ENCODE data around the gene MTA1.

The MTA1 gene

DNA sequence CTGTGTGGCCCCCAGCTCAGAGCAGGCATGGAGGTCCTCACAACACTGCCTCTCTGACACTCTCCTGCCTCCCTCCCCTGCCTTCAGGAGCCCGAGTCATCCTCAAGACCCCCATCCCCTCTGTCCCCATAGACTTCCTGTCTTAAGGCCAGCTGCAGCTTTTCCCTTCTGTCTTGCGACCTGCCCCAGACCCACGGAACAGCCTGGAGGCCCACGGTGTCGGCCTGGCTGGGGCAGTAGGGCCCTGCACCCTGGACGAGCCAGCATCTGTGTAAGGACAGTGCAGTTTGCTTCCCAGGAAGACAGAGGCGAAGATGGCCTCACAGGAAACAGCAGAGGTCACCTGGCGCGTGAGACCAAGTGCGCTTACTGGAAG, 81.1 kb downstream of the MTA1 start:
- no peak for DNase-seq

DNA sequence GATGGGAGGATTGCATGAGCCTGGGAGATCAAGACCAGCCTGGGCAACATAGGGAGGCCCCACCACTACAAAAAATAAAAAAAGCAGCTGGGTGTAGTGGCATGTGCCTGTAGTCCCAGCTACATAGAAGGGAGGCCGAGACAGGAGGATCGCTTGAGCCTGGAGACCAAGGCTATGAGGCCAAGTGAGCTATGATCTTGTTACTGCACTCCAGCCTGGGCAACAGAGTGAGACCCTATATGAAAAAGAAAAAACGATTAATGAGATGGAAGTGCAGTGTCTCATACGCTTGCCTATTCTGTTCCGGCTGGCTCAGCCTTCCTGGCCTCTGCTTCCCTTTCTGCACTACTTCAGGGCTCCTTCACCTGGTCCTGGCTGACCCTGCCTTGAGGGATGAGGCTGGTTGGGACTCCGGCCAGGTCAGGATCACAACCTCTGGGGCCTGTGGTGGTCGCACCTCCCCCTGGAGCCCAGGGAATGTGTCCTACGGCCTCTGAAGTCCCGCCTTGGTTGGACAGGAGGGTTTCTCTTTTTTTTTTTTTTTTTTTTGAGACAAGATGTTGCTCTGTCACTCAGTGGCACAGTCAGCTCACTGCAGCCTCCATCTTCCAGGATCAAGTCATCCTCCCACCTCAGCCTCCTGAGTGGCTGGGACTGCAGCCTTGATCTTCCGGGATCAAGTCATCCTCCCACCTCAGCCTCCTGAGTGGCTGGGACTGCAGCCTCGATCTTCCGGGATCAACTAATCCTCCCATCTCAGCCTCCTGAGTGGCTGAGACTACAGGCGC, 82.1 kb downstream of the MTA1 start:
- no peak for DNase-seq

DNA sequence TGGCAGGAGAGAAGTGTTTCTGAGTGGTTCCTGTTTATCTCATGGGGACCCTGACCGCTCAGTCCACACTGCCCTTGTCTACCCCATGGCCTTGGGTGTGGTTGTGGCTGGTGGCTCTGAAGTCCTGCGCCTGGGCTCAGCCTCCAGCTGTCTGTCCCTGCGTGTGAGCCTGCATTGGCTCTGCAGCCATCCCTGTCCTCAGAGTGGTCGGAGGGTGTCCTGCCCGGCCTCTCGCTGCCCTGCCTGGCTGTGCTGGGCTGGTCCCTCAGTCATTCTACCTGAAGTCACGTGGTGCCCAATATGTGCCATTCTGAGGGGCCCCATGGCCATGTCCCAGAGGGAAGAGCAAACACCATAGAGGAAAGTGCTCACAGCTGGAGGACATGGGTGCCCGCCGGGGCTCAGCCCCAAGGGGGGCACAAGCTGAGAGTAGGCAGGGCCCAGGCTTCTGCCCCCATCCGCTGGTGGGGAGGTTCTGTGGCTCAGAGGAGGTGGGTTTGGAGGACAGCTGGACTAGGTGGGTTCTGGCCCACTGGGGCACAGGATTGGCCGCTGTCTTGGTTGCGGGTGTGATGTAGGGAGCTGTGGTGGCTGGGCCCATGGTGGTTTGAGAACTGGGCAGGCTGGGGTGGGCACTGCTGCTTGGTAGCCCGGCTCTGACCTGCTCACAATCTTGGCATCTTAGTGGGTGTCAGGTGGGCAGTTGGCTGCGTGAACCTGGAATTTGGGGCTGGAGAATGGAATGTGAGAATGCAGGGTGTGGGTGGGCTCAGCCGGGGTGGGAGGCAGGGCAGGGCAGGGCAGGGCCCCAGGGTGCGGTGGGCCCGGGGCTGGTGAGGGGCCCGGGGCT, 83.0 kb downstream of the MTA1 start:
- no peak for DNase-seq

DNA sequence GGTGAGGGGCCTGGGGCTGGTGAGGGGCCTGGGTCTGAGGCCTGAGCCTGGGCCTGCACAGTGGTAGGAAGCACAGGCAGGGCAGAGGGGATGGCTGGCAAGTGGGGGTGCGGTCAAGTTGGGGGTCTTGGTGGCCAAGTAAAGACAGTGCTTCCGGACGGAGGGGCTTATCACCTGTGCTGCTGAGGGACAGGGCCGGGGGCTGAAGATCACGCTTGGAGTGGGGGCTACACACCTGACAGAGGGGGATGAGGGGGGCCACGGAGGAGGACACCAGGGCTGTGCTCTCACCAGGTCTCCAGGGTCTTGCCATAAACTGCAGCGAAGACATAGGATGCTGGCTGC, 83.6 kb downstream of the MTA1 start:
- no peak for DNase-seq

DNA sequence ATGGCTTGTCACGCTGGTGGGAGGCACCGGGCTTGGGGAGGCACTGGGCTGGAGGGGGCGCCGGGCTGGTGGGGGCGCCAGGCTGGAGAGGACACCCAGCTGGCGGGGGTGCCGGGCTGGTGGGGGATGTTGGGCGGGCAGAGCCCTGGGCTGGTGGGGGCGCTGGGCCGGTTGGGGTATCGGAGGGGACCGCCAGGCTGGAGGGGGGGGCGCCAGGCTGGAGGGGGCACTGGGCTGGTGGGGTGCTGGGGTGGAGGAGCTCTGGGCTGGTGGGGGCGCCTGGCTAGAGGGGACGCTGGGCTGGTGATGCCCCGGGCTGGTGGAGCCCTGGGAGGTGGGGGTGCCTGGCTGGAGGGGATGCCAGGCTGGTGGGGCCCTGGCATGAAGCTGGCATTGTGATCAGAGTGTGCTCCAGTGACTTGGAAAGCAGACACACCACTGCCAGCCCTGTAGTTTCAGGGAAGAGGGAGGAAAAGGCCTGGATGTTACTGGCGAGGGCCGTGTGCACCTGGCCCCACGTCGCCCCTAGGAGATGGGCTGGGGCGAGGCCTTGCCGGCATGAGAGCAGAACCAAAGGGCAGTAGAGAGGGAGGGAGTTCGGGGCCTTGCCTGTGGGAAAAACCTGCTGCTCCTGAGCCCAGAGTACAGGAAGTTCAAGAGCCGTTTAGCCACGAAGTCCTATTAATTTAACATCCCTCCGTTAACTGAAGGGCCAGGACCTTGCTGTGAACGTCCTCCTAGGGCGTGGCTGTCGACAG, 84.5 kb downstream of the MTA1 start:
- no peak for DNase-seq

DNA sequence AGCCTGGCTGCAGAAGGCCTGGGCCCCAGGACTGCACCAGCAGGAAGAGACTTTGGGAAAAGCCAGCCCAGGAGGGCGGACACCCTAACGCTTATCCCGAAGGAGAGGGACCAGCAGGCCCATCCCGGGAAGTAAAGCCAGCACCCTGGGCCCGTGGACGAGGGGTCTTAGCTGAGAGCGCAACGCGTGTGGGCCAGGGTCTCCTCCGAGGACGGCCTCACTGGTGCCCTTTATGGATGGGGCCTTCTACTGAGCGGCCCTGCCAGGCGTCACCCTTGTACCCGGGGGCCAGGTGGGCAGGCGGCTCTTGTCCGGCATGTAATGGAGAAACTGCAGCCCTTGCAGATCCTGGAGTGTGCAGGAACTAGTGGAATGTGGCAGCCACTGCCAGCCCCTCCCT, 85.5 kb downstream of the MTA1 start:
- DNase-seq = no peak

DNA sequence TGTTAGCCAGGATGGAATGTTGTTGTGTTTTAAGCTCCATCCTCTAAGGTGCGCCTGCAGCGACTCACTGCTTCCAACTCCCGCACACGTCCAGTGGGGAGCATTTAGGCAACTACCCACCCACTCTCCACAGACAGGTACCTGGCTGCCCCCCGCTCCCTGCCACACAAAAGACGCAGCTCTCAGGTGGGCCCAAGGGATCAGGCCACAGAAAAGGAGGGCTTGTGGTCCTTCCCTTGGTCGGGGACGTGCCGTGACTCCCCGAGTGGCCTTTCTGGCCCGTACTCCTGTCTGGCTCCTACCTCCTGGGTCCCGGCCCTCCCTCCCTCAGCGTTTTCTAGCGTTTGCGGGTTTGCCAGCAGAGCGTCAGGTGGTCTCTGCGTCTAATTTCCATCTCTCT, 87.6 kb downstream of the MTA1 start:
- no peak for DNase-seq

DNA sequence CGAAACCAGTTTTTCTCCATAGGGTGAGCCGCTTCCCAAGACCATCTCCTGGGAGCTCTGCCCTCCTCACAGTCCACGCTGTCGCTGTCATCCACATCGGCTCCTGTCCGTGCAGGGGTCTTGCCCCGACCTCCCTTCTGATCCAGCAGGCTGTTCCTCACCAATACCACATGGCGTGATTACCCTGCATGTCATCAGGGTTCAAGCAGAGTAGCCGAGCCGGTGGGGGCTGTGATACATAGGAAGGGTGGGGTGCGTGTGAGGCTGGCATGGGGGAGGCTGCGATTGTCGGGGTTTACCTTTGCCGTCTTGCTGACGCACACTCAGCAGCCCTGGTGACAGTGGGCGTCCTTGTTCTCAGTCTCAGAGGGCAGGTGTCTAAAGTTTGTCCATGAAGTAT, 88.4 kb downstream of the MTA1 start:
- no peak for DNase-seq

DNA sequence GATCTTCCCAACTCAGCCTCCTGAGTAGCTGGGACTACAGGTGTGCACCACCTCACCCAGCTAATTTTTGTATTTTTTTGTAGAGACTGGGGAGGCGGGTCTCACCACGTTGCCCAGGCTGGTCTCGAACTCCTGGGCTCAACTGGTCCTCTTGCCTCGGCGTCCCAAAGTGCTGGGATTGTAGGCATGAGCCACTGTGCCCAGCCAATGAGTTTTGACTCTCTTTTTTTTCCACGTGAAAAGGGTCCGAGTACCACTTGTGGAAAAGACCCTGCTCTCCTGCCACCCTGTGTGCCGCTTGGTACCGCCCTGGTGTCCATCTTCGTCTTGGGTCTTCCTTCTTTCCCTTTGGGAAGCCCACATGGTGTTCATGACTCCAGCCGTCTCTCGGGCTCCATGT, 89.0 kb downstream of the MTA1 start:
- DNase-seq = no peak

DNA sequence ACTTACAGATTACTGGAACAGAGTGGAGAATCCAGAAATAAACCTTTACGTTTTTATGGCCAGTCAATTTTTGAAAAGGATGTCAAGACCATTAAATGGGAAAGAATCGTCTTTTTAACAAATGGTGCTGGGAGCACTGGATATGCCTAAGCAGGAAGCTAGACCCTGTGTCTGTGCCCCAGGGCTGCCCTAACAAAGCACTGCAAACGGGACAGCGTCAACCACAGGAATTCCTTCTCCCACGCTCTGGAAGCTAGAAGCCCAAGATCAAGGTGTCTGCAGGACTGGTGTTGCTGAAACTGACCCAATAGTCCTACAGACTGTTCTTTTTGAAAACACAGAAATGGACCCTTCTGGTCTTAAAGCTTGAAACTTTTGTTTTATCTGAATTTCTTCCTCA, 97.5 kb downstream of the MTA1 start:
- no peak for DNase-seq

DNA sequence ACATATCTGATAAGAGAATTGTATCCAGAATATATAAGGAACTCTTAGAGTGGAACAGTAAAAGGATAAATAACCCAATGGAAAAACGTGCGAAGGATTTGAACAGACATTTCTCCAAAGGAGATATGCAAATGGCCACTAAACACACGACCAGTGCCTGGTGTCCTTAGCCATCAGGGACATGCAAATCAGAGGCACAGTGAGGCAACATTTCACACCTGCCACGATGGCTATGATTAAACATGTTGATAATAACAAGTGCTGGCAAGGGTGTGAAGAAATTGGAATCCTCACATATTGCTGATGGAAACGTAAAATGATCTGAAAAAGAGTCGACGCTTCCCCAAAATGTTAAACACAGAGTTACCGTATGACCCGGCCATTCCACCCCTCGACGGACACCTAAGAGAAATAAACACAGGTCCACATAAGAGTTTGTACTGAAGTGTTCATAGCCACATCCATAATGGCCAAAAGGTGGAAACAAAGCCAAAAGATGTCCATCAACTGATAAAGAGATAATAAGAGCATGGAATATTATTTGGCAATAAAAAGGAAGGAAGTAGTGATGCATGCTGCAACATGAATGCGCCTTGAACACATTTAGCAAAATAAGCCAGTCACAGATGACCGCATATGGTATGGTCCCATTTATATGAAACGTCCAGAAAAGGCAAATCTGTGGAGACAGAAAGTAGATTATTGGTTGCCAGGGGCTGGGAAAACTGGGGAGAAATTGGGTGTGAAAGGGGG, 100.5 kb downstream of the MTA1 start:
- DNase-seq = no peak
